ENCODE data around the gene RPL3. TPM values are rescaled to one million over a fixed set of nuclear protein-coding genes. Genes with fewer than 3 reads are reported as not detected.

Gene RPL3
- total RNA-seq: 2,415 and 2,760 TPM in 2 replicates

GRCh38 chr22:39319284-39320022 is at the start of gene RPL3:
RPL3 (minus strand) TSS chr22:39319623; CDS start chr22:39319597, 26 bp downstream.

GRCh38 chr22:39349967-39350726 is 30.7 kb upstream of the RPL3 start, which contains the start of gene SYNGR1:
SYNGR1 (plus strand) TSS chr22:39349991; CDS start chr22:39350011, 20 bp downstream.

Small RNAs within 50 kb of the gene (small RNA-seq; reads per million reads assigned to genes)
- gene SNORD43 (not detected), gene SNORD83A (28,556 reads per million, percentile 100 among the genes with 10 or more reads in this experiment), gene SNORD83B (not detected)

Other genes with a start within 250 kb of the RPL3 start
- gene APOBEC3G, start 242.3 kb downstream of the RPL3 start, total RNA-seq: 3.9 and 6.1 TPM in 2 replicates
- 0.40 and 0.79 TPM in 2 replicates for gene APOBEC3H, start 222.4 kb downstream of the RPL3 start, total RNA-seq
- gene CBX7, start 166.9 kb downstream of the RPL3 start, total RNA-seq: 4.1 and 4.9 TPM in 2 replicates
- gene PDGFB, start 74.6 kb downstream of the RPL3 start, total RNA-seq: 69.5 and 71.6 TPM in 2 replicates
- gene SYNGR1, start 30.4 kb upstream of the RPL3 start, total RNA-seq: 1.7 and 2.8 TPM in 2 replicates
- gene TAB1, start 80.2 kb upstream of the RPL3 start, total RNA-seq: 11.6 and 14.8 TPM in 2 replicates
- not detected in 2 replicates for gene MGAT3, start 137.4 kb upstream of the RPL3 start, total RNA-seq
- 34.3 and 42.6 TPM in 2 replicates for gene MIEF1, start 182.7 kb upstream of the RPL3 start, total RNA-seq
- gene ATF4, start 200.9 kb upstream of the RPL3 start, total RNA-seq: 228 and 263 TPM in 2 replicates
- gene RPS19BP1, start 213.1 kb upstream of the RPL3 start, total RNA-seq: 43.4 and 68.9 TPM in 2 replicates